ENCODE data around the gene TPD52L2. TPM values are rescaled to one million over a fixed set of nuclear protein-coding genes. Genes with fewer than 3 reads are reported as not detected.

Gene TPD52L2
- total and polyA plus RNA-seq, 2 donors (not counting 1 experiment from before 2014, with no cell fraction given) = 39.9 to 41.3 TPM

DNA sequence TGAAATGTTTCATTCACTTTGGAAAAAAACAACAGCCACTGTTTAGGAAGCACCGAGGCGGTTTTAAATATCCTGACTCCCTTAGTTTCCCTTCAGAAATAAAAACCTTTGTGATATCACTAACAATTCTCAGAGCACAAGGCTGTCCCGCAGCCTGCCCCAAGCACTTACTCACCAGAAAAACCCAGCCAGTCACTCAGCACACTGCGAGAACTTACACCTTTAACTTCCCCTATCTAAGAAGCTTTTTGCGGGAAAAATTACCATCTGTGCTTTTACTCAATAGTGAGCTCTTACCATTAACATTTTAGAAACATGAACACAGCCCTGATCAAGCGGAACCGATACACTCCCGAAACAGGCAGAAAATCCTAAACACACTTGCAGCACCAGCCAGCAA lies 43.3 kb upstream of the TPD52L2 start:
- Mint-ChIP-seq H3K4me3 (no peak overlapping the region), H3K27ac (no peak overlapping the region), H3K4me1 (no peaks in the 10 kb centered on the region), H3K27me3 (peaks cover 22% of the 10 kb centered on the region), H3K9me3 (ENCODE audit: insufficient read depth) (no peaks in the 10 kb centered on the region)
- H3K79me2 ChIP-seq (ENCODE audit: control insufficient read depth, insufficient read depth, low read length) = no peaks in the 10 kb centered on the region
- CTCF ChIA-PET = no interaction called here
- POLR2A ChIA-PET = no interaction called here
- WGBS (ENCODE audit: insufficient coverage) = 89% methylated on average over 8 of the region's 8 CpGs
- no peak for DNase-seq
- H2AFZ ChIP-seq (ENCODE audit: insufficient read depth, low read depth, low read length, poor library complexity, severe bottlenecking) = no peak overlapping the region
- peaks cover 0 to 5% (median 1%) of the 10 kb centered on the region in 4 experiments for H3K27me3 ChIP-seq (replicated peaks in 1 of 4; ENCODE audit: control extremely low read depth in 1 of 4, control insufficient read depth in 3 of 4, insufficient read depth in 4 of 4, low read length in 3 of 4)
- H3K9ac ChIP-seq (ENCODE audit: low read length) = no peak overlapping the region
- H3K36me3 ChIP-seq (replicated peaks in 1 of 2; ENCODE audit: control extremely low read depth in 1 of 2, control insufficient read depth in 1 of 2, extremely low read depth in 1 of 2, insufficient read depth in 2 of 2, low read length in 1 of 2) = no peaks in the 10 kb centered on the region
- no peak overlapping the region for H3K27ac ChIP-seq (ENCODE audit: low read length in 2 of 2)
- H3K4me2 ChIP-seq (replicated peaks; ENCODE audit: low read depth, low read length, poor library complexity, severe bottlenecking) = no peak overlapping the region
- no peak for TF ChIP-seq EZH2 (IDR thresholded peaks at IDR 0.05; ENCODE audit: borderline replicate concordance, insufficient read depth, low read depth, low read length, poor library complexity, severe bottlenecking)
- TF ChIP-seq, protein P1, sequence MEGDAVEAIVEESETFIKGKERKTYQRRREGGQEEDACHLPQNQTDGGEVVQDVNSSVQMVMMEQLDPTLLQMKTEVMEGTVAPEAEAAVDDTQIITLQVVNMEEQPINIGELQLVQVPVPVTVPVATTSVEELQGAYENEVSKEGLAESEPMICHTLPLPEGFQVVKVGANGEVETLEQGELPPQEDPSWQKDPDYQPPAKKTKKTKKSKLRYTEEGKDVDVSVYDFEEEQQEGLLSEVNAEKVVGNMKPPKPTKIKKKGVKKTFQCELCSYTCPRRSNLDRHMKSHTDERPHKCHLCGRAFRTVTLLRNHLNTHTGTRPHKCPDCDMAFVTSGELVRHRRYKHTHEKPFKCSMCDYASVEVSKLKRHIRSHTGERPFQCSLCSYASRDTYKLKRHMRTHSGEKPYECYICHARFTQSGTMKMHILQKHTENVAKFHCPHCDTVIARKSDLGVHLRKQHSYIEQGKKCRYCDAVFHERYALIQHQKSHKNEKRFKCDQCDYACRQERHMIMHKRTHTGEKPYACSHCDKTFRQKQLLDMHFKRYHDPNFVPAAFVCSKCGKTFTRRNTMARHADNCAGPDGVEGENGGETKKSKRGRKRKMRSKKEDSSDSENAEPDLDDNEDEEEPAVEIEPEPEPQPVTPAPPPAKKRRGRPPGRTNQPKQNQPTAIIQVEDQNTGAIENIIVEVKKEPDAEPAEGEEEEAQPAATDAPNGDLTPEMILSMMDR (IDR thresholded peaks at IDR 0.05) = no peak
- no peaks in the 10 kb centered on the region for H4K20me1 ChIP-seq (ENCODE audit: control insufficient read depth, insufficient read depth, low read length, poor library complexity, severe bottlenecking)
- peaks cover 0 to 2% (median 0%) of the 10 kb centered on the region in 3 donors for H3K9me3 ChIP-seq (ENCODE audit: control extremely low read depth in 1 of 3, control insufficient read depth in 2 of 3, insufficient read depth in 1 of 3, low read length in 2 of 3)
- intact Hi-C loops (cut with micrococcal nuclease) = no loop called here
- H3K4me1 ChIP-seq (ENCODE audit: control insufficient read depth in 2 of 2, insufficient read depth in 2 of 2, low read length in 2 of 2) = no peaks in the 10 kb centered on the region
- ATAC-seq (ENCODE audit: low read depth) = no peak
- no peak overlapping the region for H3K4me3 ChIP-seq (ENCODE audit: control extremely low read depth in 1 of 5, extremely low read depth in 1 of 5, insufficient read depth in 1 of 5, low read depth in 2 of 5, low read length in 4 of 5)

DNA sequence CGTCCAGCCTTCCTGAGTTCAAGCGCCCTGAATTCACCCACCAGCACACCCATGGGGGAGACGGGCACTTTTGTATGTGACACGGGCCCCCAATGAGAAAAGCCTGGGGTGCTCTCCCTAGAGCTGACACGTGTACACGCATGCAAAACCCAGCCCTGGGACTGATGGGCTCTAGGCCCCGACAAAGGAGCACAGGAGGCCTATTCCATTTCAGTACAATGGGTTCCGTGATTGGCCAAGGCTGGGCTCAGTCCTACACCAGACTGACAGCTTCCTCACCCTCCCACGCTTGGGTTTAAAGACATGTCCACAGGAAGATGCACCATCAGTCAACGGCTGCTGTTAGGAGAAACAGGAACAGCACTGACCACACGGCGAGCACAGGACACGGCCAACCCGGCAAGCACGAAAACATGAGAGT lies 42.8 kb upstream of the TPD52L2 start:
- no peak overlapping the region for H3K4me2 ChIP-seq (replicated peaks; ENCODE audit: low read depth, low read length, poor library complexity, severe bottlenecking)
- 90% methylated on average over 15 of the region's 15 CpGs for WGBS (ENCODE audit: insufficient coverage)
- no peak overlapping the region for H3K4me3 ChIP-seq (ENCODE audit: control extremely low read depth in 1 of 5, extremely low read depth in 1 of 5, insufficient read depth in 1 of 5, low read depth in 2 of 5, low read length in 4 of 5)
- H3K9ac ChIP-seq (ENCODE audit: low read length) = no peak overlapping the region
- intact Hi-C loops (cut with micrococcal nuclease) = no loop called here
- DNase-seq (no peak), ATAC-seq (ENCODE audit: low read depth) (no peak)
- no peak overlapping the region for H2AFZ ChIP-seq (ENCODE audit: insufficient read depth, low read depth, low read length, poor library complexity, severe bottlenecking)
- Mint-ChIP-seq H3K4me3 (no peak overlapping the region), H3K9me3 (ENCODE audit: insufficient read depth) (no peaks in the 10 kb centered on the region), H3K27me3 (peaks cover 25% of the 10 kb centered on the region), H3K27ac (no peak overlapping the region), H3K4me1 (no peaks in the 10 kb centered on the region)
- H3K79me2 ChIP-seq (ENCODE audit: control insufficient read depth, insufficient read depth, low read length) = no peaks in the 10 kb centered on the region
- TF ChIP-seq, protein P1 (IDR thresholded peaks at IDR 0.05) = no peak
- no peak for TF ChIP-seq EZH2 (IDR thresholded peaks at IDR 0.05; ENCODE audit: borderline replicate concordance, insufficient read depth, low read depth, low read length, poor library complexity, severe bottlenecking)
- no peaks in the 10 kb centered on the region for H3K4me1 ChIP-seq (ENCODE audit: control insufficient read depth in 2 of 2, insufficient read depth in 2 of 2, low read length in 2 of 2)
- POLR2A ChIA-PET = no interaction called here
- no peaks in the 10 kb centered on the region for H4K20me1 ChIP-seq (ENCODE audit: control insufficient read depth, insufficient read depth, low read length, poor library complexity, severe bottlenecking)
- no peak overlapping the region for H3K27ac ChIP-seq (ENCODE audit: low read length in 2 of 2)
- peaks cover 0 to 4% (median 0%) of the 10 kb centered on the region in 3 donors for H3K9me3 ChIP-seq (ENCODE audit: control extremely low read depth in 1 of 3, control insufficient read depth in 2 of 3, insufficient read depth in 1 of 3, low read length in 2 of 3)
- CTCF ChIA-PET = no interaction called here
- H3K36me3 ChIP-seq (replicated peaks in 1 of 2; ENCODE audit: control extremely low read depth in 1 of 2, control insufficient read depth in 1 of 2, extremely low read depth in 1 of 2, insufficient read depth in 2 of 2, low read length in 1 of 2) = no peaks in the 10 kb centered on the region
- H3K27me3 ChIP-seq (replicated peaks in 1 of 4; ENCODE audit: control extremely low read depth in 1 of 4, control insufficient read depth in 3 of 4, insufficient read depth in 4 of 4, low read length in 3 of 4) = peaks cover 0 to 9% (median 3%) of the 10 kb centered on the region in 4 experiments
